HEK293 (cell line): Measurements from ENCODE around the gene SLC44A5.

Experiments
- CTCF ChIA-PET: fragments of 350-600 bp; formaldehyde crosslinking; extraction: SDS; loops from one replicate; lab custom pipeline; 2021; ENCODE audit warnings: antibody characterized with exemption; lab: Yijun Ruan, JAX
- POLR2A ChIA-PET: fragments of 300-600 bp; formaldehyde crosslinking; extraction: SDS; loops from one replicate; lab custom pipeline; 2020; ENCODE audit warnings: antibody characterized with exemption, inconsistent platforms; lab: Yijun Ruan, JAX
- H3K27ac ChIP-seq: fragments of 200-500 bp; sonication (Bioruptor generic); 2 replicates; pipeline ENCODE4 v1.5.1; 2014; ENCODE audit warnings: low read depth, low read length, control low read depth, inconsistent platforms; ENCODE audit errors: extremely low read depth
- H3K36me3 ChIP-seq, 2 experiments: fragments of 200-500 bp in 1 of 2; sonication (Bioruptor generic) in 1 of 2; 1 replicate in 1 of 2; 2 replicates in 1 of 2; pipeline ENCODE4 v1.5.1; 2014 to 2017; ENCODE audit warnings: inconsistent platforms in 2 of 2, low read length in 2 of 2; ENCODE audit not compliant: control insufficient read depth in 2 of 2, insufficient read depth in 1 of 2
- H3K4me1 ChIP-seq: fragments of 200-500 bp; sonication (Bioruptor generic); 2 replicates; pipeline ENCODE4 v1.5.1; 2014; ENCODE audit warnings: mild to moderate bottlenecking, low read length, inconsistent platforms; ENCODE audit not compliant: control insufficient read depth, insufficient read depth
- H3K4me3 ChIP-seq: 2 replicates; pipeline ENCODE4 v1.5.1; 2011; ENCODE audit warnings: low read depth, mild to moderate bottlenecking, control low read depth, low read length, moderate library complexity
- H3K9me3 ChIP-seq: fragments of 200-500 bp; sonication (Bioruptor generic); 2 replicates; pipeline ENCODE4 v1.5.1; 2014; ENCODE audit warnings: low read depth, low read length, inconsistent platforms; ENCODE audit not compliant: control insufficient read depth, insufficient read depth
- GLI2 ChIP-seq: fragments of 450-650 bp; formaldehyde crosslinking; IDR thresholded peaks from 2 replicates; pipeline ENCODE4; 2017; ENCODE audit warnings: missing biosample characterization, missing genetic modification characterization, low read depth, borderline replicate concordance
- MYNN ChIP-seq: fragments of 450-650 bp; formaldehyde crosslinking; IDR thresholded peaks from 2 replicates; pipeline ENCODE4 v1.5.1; 2016; ENCODE audit warnings: missing biosample characterization, missing genetic modification characterization, borderline replicate concordance
- ZFP3 ChIP-seq: fragments of 450-650 bp; formaldehyde crosslinking; IDR thresholded peaks from 2 replicates; pipeline ENCODE4 v1.5.1; 2016; ENCODE audit warnings: low read depth, missing biosample characterization, missing genetic modification characterization
- ZNF16 ChIP-seq: fragments of 450-650 bp; formaldehyde crosslinking; IDR thresholded peaks from 2 replicates; pipeline ENCODE4 v1.5.1; 2016; ENCODE audit warnings: low read depth, missing biosample characterization, missing genetic modification characterization
- ZNF174 ChIP-seq: fragments of 450-650 bp; formaldehyde crosslinking; IDR thresholded peaks from 2 replicates; pipeline ENCODE4 v1.5.0; 2017; ENCODE audit warnings: missing biosample characterization, mild to moderate bottlenecking, missing genetic modification characterization
- ZNF19 ChIP-seq: fragments of 450-650 bp; formaldehyde crosslinking; IDR thresholded peaks from 2 replicates; pipeline ENCODE4; 2016; ENCODE audit warnings: missing biosample characterization, missing genetic modification characterization, low read depth
- ZNF239 ChIP-seq: fragments of 450-650 bp; formaldehyde crosslinking; IDR thresholded peaks from 2 replicates; pipeline ENCODE4 v1.5.1; 2016; ENCODE audit warnings: missing biosample characterization, missing genetic modification characterization
- ZNF248 ChIP-seq: fragments of 450-650 bp; formaldehyde crosslinking; IDR thresholded peaks from 2 replicates; pipeline ENCODE4 v1.5.1; 2017; ENCODE audit warnings: missing biosample characterization, missing genetic modification characterization
- ZNF341 ChIP-seq: fragments of 450-650 bp; formaldehyde crosslinking; IDR thresholded peaks from 2 replicates; pipeline ENCODE4; 2016; ENCODE audit warnings: low read depth, missing biosample characterization, missing genetic modification characterization
- ZNF350 ChIP-seq: fragments of 450-650 bp; formaldehyde crosslinking; IDR thresholded peaks from 2 replicates; pipeline ENCODE4 v1.5.0; 2017; ENCODE audit warnings: missing biosample characterization, mild to moderate bottlenecking, missing genetic modification characterization
- ZNF501 ChIP-seq: fragments of 450-650 bp; formaldehyde crosslinking; IDR thresholded peaks from 2 replicates; pipeline ENCODE4 v1.5.1; 2016; ENCODE audit warnings: missing biosample characterization, missing genetic modification characterization
- ZNF529 ChIP-seq: fragments of 450-650 bp; formaldehyde crosslinking; IDR thresholded peaks from 2 replicates; pipeline ENCODE4 v1.5.1; 2017; ENCODE audit warnings: missing genetic modification characterization, missing biosample characterization; ENCODE audit not compliant: insufficient replicate concordance
- ZNF544 ChIP-seq: fragments of 450-650 bp; formaldehyde crosslinking; IDR thresholded peaks from 2 replicates; pipeline ENCODE4 v1.5.0; 2017; ENCODE audit warnings: missing biosample characterization, missing genetic modification characterization
- ZNF548 ChIP-seq: fragments of 450-650 bp; formaldehyde crosslinking; IDR thresholded peaks from 2 replicates; pipeline ENCODE4 v1.5.1; 2016; ENCODE audit warnings: missing biosample characterization, missing genetic modification characterization
- ZNF558 ChIP-seq: fragments of 450-650 bp; formaldehyde crosslinking; IDR thresholded peaks from 2 replicates; pipeline ENCODE4 v1.5.1; 2016; ENCODE audit warnings: missing biosample characterization, missing genetic modification characterization
- ZNF585B ChIP-seq: fragments of 450-650 bp; formaldehyde crosslinking; IDR thresholded peaks from 2 replicates; pipeline ENCODE4 v1.5.1; 2016; ENCODE audit warnings: missing biosample characterization, missing genetic modification characterization
- ZNF707 ChIP-seq: fragments of 450-650 bp; formaldehyde crosslinking; IDR thresholded peaks from 2 replicates; pipeline ENCODE4 v1.5.1; 2016; ENCODE audit warnings: missing biosample characterization, missing genetic modification characterization
- ZNF792 ChIP-seq: fragments of 450-650 bp; formaldehyde crosslinking; IDR thresholded peaks from 2 replicates; pipeline ENCODE4 v1.5.1; 2016; ENCODE audit warnings: missing biosample characterization, missing genetic modification characterization
- TF ChIP-seq, protein P1 (sequence below): fragments of 450-650 bp; formaldehyde crosslinking; IDR thresholded peaks from 2 replicates; pipeline ENCODE4 v1.5.1; 2016; ENCODE audit warnings: missing biosample characterization, missing genetic modification characterization
- TF ChIP-seq, protein P2 (sequence below): fragments of 450-650 bp; formaldehyde crosslinking; IDR thresholded peaks from 2 replicates; pipeline ENCODE4 v1.5.1; 2017; ENCODE audit warnings: missing biosample characterization, missing genetic modification characterization
- TF ChIP-seq, protein P3 (sequence below): fragments of 450-650 bp; formaldehyde crosslinking; IDR thresholded peaks from 2 replicates; pipeline ENCODE4; 2016; ENCODE audit warnings: missing biosample characterization, missing genetic modification characterization
- TF ChIP-seq, protein P4 (sequence below): fragments of 450-650 bp; IDR thresholded peaks from 2 replicates; pipeline ENCODE4 v1.5.1; 2018; ENCODE audit warnings: missing biosample characterization, mild to moderate bottlenecking, missing genetic modification characterization
- TF ChIP-seq, protein P5 (sequence below): fragments of 450-650 bp; formaldehyde crosslinking; IDR thresholded peaks from 2 replicates; pipeline ENCODE4 v1.5.1; 2016; ENCODE audit warnings: missing biosample characterization, missing genetic modification characterization
- TF ChIP-seq, protein P6 (sequence below): fragments of 450-650 bp; formaldehyde crosslinking; IDR thresholded peaks from 2 replicates; pipeline ENCODE4 v1.5.1; 2016; ENCODE audit warnings: missing biosample characterization, missing genetic modification characterization

SLC44A5 gene

DNA sequence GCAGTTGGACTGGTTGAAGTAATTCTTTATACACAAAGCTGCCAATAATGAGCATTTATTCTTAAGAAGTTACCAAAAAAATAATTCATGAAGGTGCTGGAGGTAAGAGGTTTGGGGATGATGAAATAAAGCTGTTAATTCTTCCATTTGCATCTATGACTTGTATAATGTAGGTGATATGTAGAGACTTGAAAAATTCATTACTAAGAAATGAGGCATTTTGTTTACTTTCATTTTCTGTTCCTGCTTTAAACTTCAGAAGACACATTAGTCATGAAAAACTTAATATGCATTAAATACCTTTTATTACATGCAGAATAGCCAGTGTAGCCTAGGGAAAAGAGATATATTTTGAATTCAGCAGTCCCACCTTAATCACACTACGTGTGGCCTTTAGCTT lies 214.2 kb downstream of the SLC44A5 start (continued):
- TF ChIP-seq, protein P1, sequence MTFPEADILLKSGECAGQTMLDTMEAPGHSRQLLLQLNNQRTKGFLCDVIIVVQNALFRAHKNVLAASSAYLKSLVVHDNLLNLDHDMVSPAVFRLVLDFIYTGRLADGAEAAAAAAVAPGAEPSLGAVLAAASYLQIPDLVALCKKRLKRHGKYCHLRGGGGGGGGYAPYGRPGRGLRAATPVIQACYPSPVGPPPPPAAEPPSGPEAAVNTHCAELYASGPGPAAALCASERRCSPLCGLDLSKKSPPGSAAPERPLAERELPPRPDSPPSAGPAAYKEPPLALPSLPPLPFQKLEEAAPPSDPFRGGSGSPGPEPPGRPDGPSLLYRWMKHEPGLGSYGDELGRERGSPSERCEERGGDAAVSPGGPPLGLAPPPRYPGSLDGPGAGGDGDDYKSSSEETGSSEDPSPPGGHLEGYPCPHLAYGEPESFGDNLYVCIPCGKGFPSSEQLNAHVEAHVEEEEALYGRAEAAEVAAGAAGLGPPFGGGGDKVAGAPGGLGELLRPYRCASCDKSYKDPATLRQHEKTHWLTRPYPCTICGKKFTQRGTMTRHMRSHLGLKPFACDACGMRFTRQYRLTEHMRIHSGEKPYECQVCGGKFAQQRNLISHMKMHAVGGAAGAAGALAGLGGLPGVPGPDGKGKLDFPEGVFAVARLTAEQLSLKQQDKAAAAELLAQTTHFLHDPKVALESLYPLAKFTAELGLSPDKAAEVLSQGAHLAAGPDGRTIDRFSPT, result no peak
- TF ChIP-seq, protein P2, sequence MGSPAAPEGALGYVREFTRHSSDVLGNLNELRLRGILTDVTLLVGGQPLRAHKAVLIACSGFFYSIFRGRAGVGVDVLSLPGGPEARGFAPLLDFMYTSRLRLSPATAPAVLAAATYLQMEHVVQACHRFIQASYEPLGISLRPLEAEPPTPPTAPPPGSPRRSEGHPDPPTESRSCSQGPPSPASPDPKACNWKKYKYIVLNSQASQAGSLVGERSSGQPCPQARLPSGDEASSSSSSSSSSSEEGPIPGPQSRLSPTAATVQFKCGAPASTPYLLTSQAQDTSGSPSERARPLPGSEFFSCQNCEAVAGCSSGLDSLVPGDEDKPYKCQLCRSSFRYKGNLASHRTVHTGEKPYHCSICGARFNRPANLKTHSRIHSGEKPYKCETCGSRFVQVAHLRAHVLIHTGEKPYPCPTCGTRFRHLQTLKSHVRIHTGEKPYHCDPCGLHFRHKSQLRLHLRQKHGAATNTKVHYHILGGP (tag by site-specific recombination), result no peak
- no peak for TF ChIP-seq ZNF174 (tag by site-specific recombination)
- TF ChIP-seq, protein P3, sequence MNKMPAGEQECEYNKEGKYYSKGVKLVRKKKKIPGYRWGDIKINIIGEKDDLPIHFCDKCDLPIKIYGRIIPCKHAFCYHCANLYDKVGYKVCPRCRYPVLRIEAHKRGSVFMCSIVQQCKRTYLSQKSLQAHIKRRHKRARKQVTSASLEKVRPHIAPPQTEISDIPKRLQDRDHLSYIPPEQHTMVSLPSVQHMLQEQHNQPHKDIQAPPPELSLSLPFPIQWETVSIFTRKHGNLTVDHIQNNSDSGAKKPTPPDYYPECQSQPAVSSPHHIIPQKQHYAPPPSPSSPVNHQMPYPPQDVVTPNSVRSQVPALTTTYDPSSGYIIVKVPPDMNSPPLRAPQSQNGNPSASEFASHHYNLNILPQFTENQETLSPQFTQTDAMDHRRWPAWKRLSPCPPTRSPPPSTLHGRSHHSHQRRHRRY, result no peak
- TF ChIP-seq ZNF16 (tag by site-specific recombination), result no peak
- TF ChIP-seq ZNF248, result no peak
- no peak for TF ChIP-seq ZNF350
- no peak for TF ChIP-seq ZNF558 (tag by site-specific recombination)
- TF ChIP-seq MYNN (tag by site-specific recombination), result no peak

DNA sequence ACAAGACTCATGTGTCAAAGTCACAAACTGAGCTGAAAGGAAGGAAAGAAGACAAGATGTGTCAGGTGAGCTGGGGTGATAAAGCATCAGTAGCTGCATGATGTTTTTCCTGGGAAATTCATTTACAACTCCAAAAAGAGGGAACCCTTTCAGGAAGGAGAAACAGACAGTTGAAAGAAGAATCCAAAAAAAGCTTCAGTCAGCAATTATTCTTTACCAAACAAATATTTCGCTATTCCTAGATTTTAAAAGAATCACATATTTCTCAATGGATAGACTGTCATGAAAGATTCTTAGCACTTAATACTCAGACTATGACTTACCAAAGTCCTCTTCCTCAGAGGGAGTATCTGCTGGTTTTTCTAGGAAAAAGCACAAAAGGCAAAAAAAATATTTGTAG lies 214.7 kb downstream of the SLC44A5 start:
- ChIA-PET POLR2A (no interaction called here), CTCF (no interaction called here)
- Histone ChIP-seq H3K4me1 (no peaks in the 10 kb centered on the region), H3K36me3 (no peaks in the 10 kb centered on the region), H3K4me3 (no peak overlapping the region), H3K27ac (no peak overlapping the region), H3K9me3 (no peaks in the 10 kb centered on the region)
- TF ChIP-seq GLI2, result no peak
- no peak for TF ChIP-seq ZNF544 (tag by site-specific recombination)
- no peak for TF ChIP-seq ZNF707
- no peak for TF ChIP-seq ZNF529 (tag by site-specific recombination)
- TF ChIP-seq, protein P4, sequence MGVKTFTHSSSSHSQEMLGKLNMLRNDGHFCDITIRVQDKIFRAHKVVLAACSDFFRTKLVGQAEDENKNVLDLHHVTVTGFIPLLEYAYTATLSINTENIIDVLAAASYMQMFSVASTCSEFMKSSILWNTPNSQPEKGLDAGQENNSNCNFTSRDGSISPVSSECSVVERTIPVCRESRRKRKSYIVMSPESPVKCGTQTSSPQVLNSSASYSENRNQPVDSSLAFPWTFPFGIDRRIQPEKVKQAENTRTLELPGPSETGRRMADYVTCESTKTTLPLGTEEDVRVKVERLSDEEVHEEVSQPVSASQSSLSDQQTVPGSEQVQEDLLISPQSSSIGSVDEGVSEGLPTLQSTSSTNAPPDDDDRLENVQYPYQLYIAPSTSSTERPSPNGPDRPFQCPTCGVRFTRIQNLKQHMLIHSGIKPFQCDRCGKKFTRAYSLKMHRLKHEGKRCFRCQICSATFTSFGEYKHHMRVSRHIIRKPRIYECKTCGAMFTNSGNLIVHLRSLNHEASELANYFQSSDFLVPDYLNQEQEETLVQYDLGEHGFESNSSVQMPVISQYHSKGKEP (tag by site-specific recombination), result no peak
- TF ChIP-seq ZNF585B, result no peak
- no peak for TF ChIP-seq ZNF341 (tag by site-specific recombination)
- no peak for TF ChIP-seq ZNF501
- TF ChIP-seq ZFP3 (tag by site-specific recombination), result no peak
- TF ChIP-seq ZNF239 (tag by site-specific recombination), result no peak
- TF ChIP-seq, protein P5, sequence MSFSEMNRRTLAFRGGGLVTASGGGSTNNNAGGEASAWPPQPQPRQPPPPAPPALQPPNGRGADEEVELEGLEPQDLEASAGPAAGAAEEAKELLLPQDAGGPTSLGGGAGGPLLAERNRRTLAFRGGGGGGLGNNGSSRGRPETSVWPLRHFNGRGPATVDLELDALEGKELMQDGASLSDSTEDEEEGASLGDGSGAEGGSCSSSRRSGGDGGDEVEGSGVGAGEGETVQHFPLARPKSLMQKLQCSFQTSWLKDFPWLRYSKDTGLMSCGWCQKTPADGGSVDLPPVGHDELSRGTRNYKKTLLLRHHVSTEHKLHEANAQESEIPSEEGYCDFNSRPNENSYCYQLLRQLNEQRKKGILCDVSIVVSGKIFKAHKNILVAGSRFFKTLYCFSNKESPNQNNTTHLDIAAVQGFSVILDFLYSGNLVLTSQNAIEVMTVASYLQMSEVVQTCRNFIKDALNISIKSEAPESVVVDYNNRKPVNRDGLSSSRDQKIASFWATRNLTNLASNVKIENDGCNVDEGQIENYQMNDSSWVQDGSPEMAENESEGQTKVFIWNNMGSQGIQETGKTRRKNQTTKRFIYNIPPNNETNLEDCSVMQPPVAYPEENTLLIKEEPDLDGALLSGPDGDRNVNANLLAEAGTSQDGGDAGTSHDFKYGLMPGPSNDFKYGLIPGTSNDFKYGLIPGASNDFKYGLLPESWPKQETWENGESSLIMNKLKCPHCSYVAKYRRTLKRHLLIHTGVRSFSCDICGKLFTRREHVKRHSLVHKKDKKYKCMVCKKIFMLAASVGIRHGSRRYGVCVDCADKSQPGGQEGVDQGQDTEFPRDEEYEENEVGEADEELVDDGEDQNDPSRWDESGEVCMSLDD (tag by site-specific recombination), result no peak
- TF ChIP-seq ZNF548 (tag by site-specific recombination), result no peak
- TF ChIP-seq, protein P6, sequence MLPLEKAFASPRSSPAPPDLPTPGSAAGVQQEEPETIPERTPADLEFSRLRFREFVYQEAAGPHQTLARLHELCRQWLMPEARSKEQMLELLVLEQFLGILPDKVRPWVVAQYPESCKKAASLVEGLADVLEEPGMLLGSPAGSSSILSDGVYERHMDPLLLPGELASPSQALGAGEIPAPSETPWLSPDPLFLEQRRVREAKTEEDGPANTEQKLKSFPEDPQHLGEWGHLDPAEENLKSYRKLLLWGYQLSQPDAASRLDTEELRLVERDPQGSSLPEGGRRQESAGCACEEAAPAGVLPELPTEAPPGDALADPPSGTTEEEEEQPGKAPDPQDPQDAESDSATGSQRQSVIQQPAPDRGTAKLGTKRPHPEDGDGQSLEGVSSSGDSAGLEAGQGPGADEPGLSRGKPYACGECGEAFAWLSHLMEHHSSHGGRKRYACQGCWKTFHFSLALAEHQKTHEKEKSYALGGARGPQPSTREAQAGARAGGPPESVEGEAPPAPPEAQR, result no peak
- TF ChIP-seq ZNF792, result no peak
- TF ChIP-seq ZNF19 (tag by site-specific recombination), result no peak
